Stimulated activated CD4-positive, alpha-beta T cell treated with anti-CD3 and anti-CD28 coated beads, Interleukin-12 subunit alpha, Interleukin-12 subunit beta, amount 100 ng/mL, for 48 hours (primary cell): ENCODE results near the gene SLC13A1.
"Not testable (repeated sequence)": the region's sequence is repeated elsewhere in the genome, so short reads cannot be mapped to it uniquely, and the experiment has no call there.

Experiments
- DNase-seq, 3 donors: peaks; one replicate each; pipeline ENCODE4 v3.0.0-alpha.2; 2020; ENCODE audit warnings: low read depth in 2 of 3, low spot score in 1 of 3

Gene SLC13A1

GRCh38 chr7:123199883-123200282 lies at the start of gene SLC13A1:
SLC13A1 (minus strand) TSS chr7:123199969; CDS start chr7:123199946, 23 bp downstream.
- no peak for DNase-seq

GRCh38 chr7:123244768-123245167 lies 45.0 kb upstream of the SLC13A1 start:
- no peak for DNase-seq

GRCh38 chr7:123242467-123243092 lies 42.8 kb upstream of the SLC13A1 start:
- no peak for DNase-seq

GRCh38 chr7:123241809-123242208 lies 42.0 kb upstream of the SLC13A1 start:
- DNase-seq = no peak

- DNase-seq = no peak
Observed at GRCh38 chr7:123231021-123232000, 31.5 kb upstream of the SLC13A1 start.

GRCh38 chr7:123230603-123231002 lies 30.8 kb upstream of the SLC13A1 start:
- no peak for DNase-seq

GRCh38 chr7:123230147-123230546 lies 30.4 kb upstream of the SLC13A1 start:
- DNase-seq = no peak

- DNase-seq = no peak
Observed at GRCh38 chr7:123229426-123229825, 29.7 kb upstream of the SLC13A1 start.

GRCh38 chr7:123227666-123228065 lies 27.9 kb upstream of the SLC13A1 start:
- DNase-seq = not testable (repeated sequence)

GRCh38 chr7:123220396-123220795 lies 20.6 kb upstream of the SLC13A1 start:
- DNase-seq = no peak

- DNase-seq = no peak
Observed at GRCh38 chr7:123218866-123219265, 19.1 kb upstream of the SLC13A1 start.

- no peak for DNase-seq
Observed at GRCh38 chr7:123216825-123217224, 17.1 kb upstream of the SLC13A1 start.

- no peak for DNase-seq
Observed at GRCh38 chr7:123215350-123215749, 15.6 kb upstream of the SLC13A1 start.

GRCh38 chr7:123211545-123211944 lies 11.8 kb upstream of the SLC13A1 start:
- no peak for DNase-seq

- no peak for DNase-seq
Observed at GRCh38 chr7:123210986-123211385, 11.2 kb upstream of the SLC13A1 start.

- DNase-seq = no peak
Observed at GRCh38 chr7:123209786-123210185, 10.0 kb upstream of the SLC13A1 start.

GRCh38 chr7:123208793-123209192 lies 9.0 kb upstream of the SLC13A1 start:
- DNase-seq = no peak

GRCh38 chr7:123204206-123204835 lies 4.6 kb upstream of the SLC13A1 start:
- DNase-seq = no peak

GRCh38 chr7:123201901-123202300 lies 2.1 kb upstream of the SLC13A1 start:
- no peak for DNase-seq

GRCh38 chr7:123198668-123199652 lies 809 bp downstream of the SLC13A1 start:
- DNase-seq = no peak

GRCh38 chr7:123198111-123198510 lies 1.7 kb downstream of the SLC13A1 start:
- no peak for DNase-seq
